ENCODE measurements around the gene KANSL1.

KANSL1 gene

DNA sequence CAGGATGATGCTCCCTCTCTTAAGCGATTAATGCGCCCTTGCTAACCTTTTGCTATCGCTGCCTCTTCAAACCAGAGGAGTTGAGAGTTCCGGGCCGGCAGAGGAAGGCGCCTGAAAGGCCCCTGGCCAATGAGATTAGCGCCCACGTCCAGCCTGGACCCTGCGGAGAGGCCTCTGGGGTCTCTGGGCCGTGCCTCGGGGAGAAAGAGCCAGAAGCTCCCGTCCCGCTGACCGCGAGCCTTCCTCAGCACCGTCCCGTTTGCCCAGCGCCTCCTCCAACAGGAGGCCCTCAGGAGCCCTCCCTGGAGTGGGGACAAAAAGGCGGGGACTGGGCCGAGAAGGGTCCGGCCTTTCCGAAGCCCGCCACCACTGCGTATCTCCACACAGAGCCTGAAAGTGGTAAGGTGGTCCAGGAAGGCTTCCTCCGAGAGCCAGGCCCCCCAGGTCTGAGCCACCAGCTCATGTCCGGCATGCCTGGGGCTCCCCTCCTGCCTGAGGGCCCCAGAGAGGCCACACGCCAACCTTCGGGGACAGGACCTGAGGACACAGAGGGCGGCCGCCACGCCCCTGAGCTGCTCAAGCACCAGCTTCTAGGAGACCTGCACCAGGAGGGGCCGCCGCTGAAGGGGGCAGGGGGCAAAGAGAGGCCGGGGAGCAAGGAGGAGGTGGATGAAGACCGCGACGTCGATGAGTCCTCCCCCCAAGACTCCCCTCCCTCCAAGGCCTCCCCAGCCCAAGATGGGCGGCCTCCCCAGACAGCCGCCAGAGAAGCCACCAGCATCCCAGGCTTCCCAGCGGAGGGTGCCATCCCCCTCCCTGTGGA, 210.2 kb downstream of the KANSL1 start:
- H3K9ac ChIP-seq (ENCODE audit: low read depth in 1 of 2, low read length in 2 of 2), result no peak overlapping the region
- H3K9me3 ChIP-seq (ENCODE audit: control insufficient read depth in 1 of 2, low read length in 2 of 2), result no peaks in the 10 kb centered on the region
- no peaks in the 10 kb centered on the region for H3K27me3 ChIP-seq (ENCODE audit: control insufficient read depth in 1 of 2, insufficient read depth in 2 of 2, low read length in 2 of 2)
- H3K36me3 ChIP-seq (ENCODE audit: control insufficient read depth in 1 of 2, insufficient read depth in 2 of 2, low read length in 2 of 2), result no peaks in the 10 kb centered on the region
- no peak overlapping the region for H3K27ac ChIP-seq (ENCODE audit: low read depth, low read length)
- H3K4me3 ChIP-seq (ENCODE audit: low read depth in 1 of 2, low read length in 2 of 2), result no peak overlapping the region
- H3K4me1 ChIP-seq (ENCODE audit: control insufficient read depth in 1 of 2, insufficient read depth in 2 of 2, low read length in 2 of 2), result no peaks in the 10 kb centered on the region

DNA sequence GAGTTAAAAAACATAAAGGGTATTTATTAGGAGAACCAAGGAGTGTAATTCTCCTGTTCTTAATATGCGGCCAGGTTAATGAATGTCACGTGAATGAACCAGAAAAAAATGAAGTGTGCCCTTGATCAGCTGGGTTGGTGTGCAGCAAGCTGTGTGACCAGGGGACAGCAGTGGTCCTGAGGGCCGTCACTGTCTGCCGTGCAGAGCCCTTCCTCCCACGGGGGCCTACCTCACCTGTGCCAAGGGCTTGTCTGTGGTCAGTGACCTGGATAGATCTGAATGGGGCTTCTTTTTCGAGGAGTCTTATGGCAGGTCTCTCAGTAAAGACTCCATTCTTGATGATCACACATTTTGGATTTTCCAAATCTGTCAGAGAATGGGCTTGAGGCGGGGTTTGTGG, 211.9 kb downstream of the KANSL1 start:
- Histone ChIP-seq H3K9me3 (ENCODE audit: control insufficient read depth in 1 of 2, low read length in 2 of 2) (no peaks in the 10 kb centered on the region), H3K36me3 (ENCODE audit: control insufficient read depth in 1 of 2, insufficient read depth in 2 of 2, low read length in 2 of 2) (no peaks in the 10 kb centered on the region), H3K9ac (ENCODE audit: low read depth in 1 of 2, low read length in 2 of 2) (no peak overlapping the region), H3K27ac (ENCODE audit: low read depth, low read length) (no peak overlapping the region), H3K4me3 (ENCODE audit: low read depth in 1 of 2, low read length in 2 of 2) (no peak overlapping the region), H3K27me3 (ENCODE audit: control insufficient read depth in 1 of 2, insufficient read depth in 2 of 2, low read length in 2 of 2) (no peaks in the 10 kb centered on the region), H3K4me1 (ENCODE audit: control insufficient read depth in 1 of 2, insufficient read depth in 2 of 2, low read length in 2 of 2) (no peaks in the 10 kb centered on the region)

DNA sequence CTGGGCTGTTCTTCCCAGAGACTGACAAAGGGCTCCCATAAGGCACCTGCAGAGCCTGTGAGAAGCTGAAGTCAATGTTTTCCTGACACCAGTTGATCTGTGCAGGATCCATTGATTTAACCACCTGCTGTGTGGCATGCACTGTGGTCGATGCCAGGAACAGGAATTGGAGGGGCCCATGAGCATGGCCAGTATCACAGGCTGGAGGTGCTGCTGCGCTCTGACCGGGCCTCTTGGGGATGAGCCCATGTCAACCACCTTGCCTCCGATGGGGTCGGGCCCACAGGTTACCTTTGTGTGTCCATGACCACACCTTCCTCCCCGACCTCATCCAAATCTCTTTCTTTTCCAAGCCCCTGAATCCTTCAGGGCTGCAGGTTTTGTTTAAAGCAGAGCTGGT, 212.4 kb downstream of the KANSL1 start:
- H3K9ac ChIP-seq (ENCODE audit: low read depth in 1 of 2, low read length in 2 of 2), result no peak overlapping the region
- H3K27me3 ChIP-seq (ENCODE audit: control insufficient read depth in 1 of 2, insufficient read depth in 2 of 2, low read length in 2 of 2), result no peaks in the 10 kb centered on the region
- no peak overlapping the region for H3K4me3 ChIP-seq (ENCODE audit: low read depth in 1 of 2, low read length in 2 of 2)
- H3K4me1 ChIP-seq (ENCODE audit: control insufficient read depth in 1 of 2, insufficient read depth in 2 of 2, low read length in 2 of 2), result no peaks in the 10 kb centered on the region
- H3K36me3 ChIP-seq (ENCODE audit: control insufficient read depth in 1 of 2, insufficient read depth in 2 of 2, low read length in 2 of 2), result no peaks in the 10 kb centered on the region
- H3K9me3 ChIP-seq (ENCODE audit: control insufficient read depth in 1 of 2, low read length in 2 of 2), result no peaks in the 10 kb centered on the region
- no peak overlapping the region for H3K27ac ChIP-seq (ENCODE audit: low read depth, low read length)

All from duodenal mucosa (tissue), 2 donors.